Measurements from ENCODE around the gene PWWP2B.
A peak's percentile ranks its signal among the peaks of the same experiment; 100 is the strongest.
"Not testable (repeated sequence)": the region's sequence is repeated elsewhere in the genome, so short reads cannot be mapped to it uniquely, and the experiment has no call there.

PWWP2B gene

GRCh38 chr10:132428486-132428995, 31.5 kb downstream of the PWWP2B start:
- Mint-ChIP-seq H3K4me1 (peaks cover 5% of the 10 kb centered on the region), H3K36me3 (ENCODE audit: low read depth) (no peaks in the 10 kb centered on the region), H3K27ac (no peak overlapping the region), H3K9me3 (no peaks in the 10 kb centered on the region), H3K27me3 (no peaks in the 10 kb centered on the region), H3K4me3 (no peak overlapping the region)
- no peak for DNase-seq
- no peak for ATAC-seq

- Mint-ChIP-seq H3K4me3 (no peak overlapping the region), H3K27ac (no peak overlapping the region), H3K36me3 (ENCODE audit: low read depth) (no peaks in the 10 kb centered on the region), H3K4me1 (peaks cover 7% of the 10 kb centered on the region), H3K27me3 (no peaks in the 10 kb centered on the region), H3K9me3 (no peaks in the 10 kb centered on the region)
- DNase-seq (no peak), ATAC-seq (no peak)
These were observed 32.6 kb downstream of the PWWP2B start for GRCh38 chr10:132429281-132430230.

- no peaks in the 10 kb centered on the region for H3K9me3 Mint-ChIP-seq
- no peak for DNase-seq
- no peak for ATAC-seq
- no peak overlapping the region for H3K4me3 Mint-ChIP-seq
- H3K36me3 Mint-ChIP-seq (ENCODE audit: low read depth), result no peaks in the 10 kb centered on the region
- no peaks in the 10 kb centered on the region for H3K27me3 Mint-ChIP-seq
- H3K4me1 Mint-ChIP-seq, result peaks cover 7% of the 10 kb centered on the region
- H3K27ac Mint-ChIP-seq, result no peak overlapping the region
These were observed 33.3 kb downstream of the PWWP2B start for GRCh38 chr10:132430231-132430743.

GRCh38 chr10:132430861-132431271, 33.9 kb downstream of the PWWP2B start:
- no peaks in the 10 kb centered on the region for H3K9me3 Mint-ChIP-seq
- H3K4me3 Mint-ChIP-seq, result no peak overlapping the region
- no peak overlapping the region for H3K27ac Mint-ChIP-seq
- DNase-seq, result no peak
- H3K27me3 Mint-ChIP-seq, result no peaks in the 10 kb centered on the region
- ATAC-seq, result no peak
- H3K4me1 Mint-ChIP-seq, result peaks cover 7% of the 10 kb centered on the region
- H3K36me3 Mint-ChIP-seq (ENCODE audit: low read depth), result no peaks in the 10 kb centered on the region

- no peak overlapping the region for H3K27ac Mint-ChIP-seq
- H3K36me3 Mint-ChIP-seq (ENCODE audit: low read depth), result no peaks in the 10 kb centered on the region
- no peak overlapping the region for H3K4me3 Mint-ChIP-seq
- ATAC-seq, result no peak
- H3K9me3 Mint-ChIP-seq, result no peaks in the 10 kb centered on the region
- no peak for DNase-seq
- H3K4me1 Mint-ChIP-seq, result peaks cover 7% of the 10 kb centered on the region
- no peaks in the 10 kb centered on the region for H3K27me3 Mint-ChIP-seq
These were observed 34.7 kb downstream of the PWWP2B start for GRCh38 chr10:132431537-132432175.

- Mint-ChIP-seq H3K4me1 (peaks cover 7% of the 10 kb centered on the region), H3K27me3 (no peaks in the 10 kb centered on the region), H3K9me3 (no peaks in the 10 kb centered on the region), H3K27ac (no peak overlapping the region), H3K36me3 (ENCODE audit: low read depth) (no peaks in the 10 kb centered on the region), H3K4me3 (no peak overlapping the region)
- DNase-seq, result no peak
- ATAC-seq, result no peak
These were observed 35.2 kb downstream of the PWWP2B start for GRCh38 chr10:132432176-132432540.

- ATAC-seq (no peak), DNase-seq (no peak)
- Mint-ChIP-seq H3K4me3 (no peak overlapping the region), H3K27ac (no peak overlapping the region), H3K36me3 (ENCODE audit: low read depth) (no peaks in the 10 kb centered on the region), H3K9me3 (no peaks in the 10 kb centered on the region), H3K27me3 (no peaks in the 10 kb centered on the region), H3K4me1 (peaks cover 7% of the 10 kb centered on the region)
These were observed 36.8 kb downstream of the PWWP2B start for GRCh38 chr10:132433671-132434340.

- peak; percentile 80 for DNase-seq
- Mint-ChIP-seq H3K9me3 (no peaks in the 10 kb centered on the region), H3K27me3 (no peaks in the 10 kb centered on the region), H3K27ac (no peak overlapping the region), H3K36me3 (ENCODE audit: low read depth) (no peaks in the 10 kb centered on the region), H3K4me3 (no peak overlapping the region), H3K4me1 (peaks cover 7% of the 10 kb centered on the region)
- peak; percentile 66 for ATAC-seq
These were observed 37.5 kb downstream of the PWWP2B start for GRCh38 chr10:132434405-132435005.

- not testable (repeated sequence) for H3K4me1 Mint-ChIP-seq; DNase-seq; H3K36me3 Mint-ChIP-seq (ENCODE audit: low read depth); H3K4me3 Mint-ChIP-seq; H3K27me3 Mint-ChIP-seq; H3K27ac Mint-ChIP-seq; ATAC-seq; H3K9me3 Mint-ChIP-seq
These were observed 38.3 kb downstream of the PWWP2B start for GRCh38 chr10:132435320-132435719.

- not testable (repeated sequence) for ATAC-seq; H3K27me3 Mint-ChIP-seq; H3K4me1 Mint-ChIP-seq; H3K4me3 Mint-ChIP-seq; H3K27ac Mint-ChIP-seq; DNase-seq; H3K9me3 Mint-ChIP-seq; H3K36me3 Mint-ChIP-seq (ENCODE audit: low read depth)
These were observed 39.1 kb downstream of the PWWP2B start for GRCh38 chr10:132436096-132436495.

GRCh38 chr10:132436861-132437410, 39.9 kb downstream of the PWWP2B start:
- peaks cover 3% of the 10 kb centered on the region for H3K4me1 Mint-ChIP-seq
- no peaks in the 10 kb centered on the region for H3K9me3 Mint-ChIP-seq
- no peak overlapping the region for H3K27ac Mint-ChIP-seq
- H3K4me3 Mint-ChIP-seq, result no peak overlapping the region
- no peaks in the 10 kb centered on the region for H3K36me3 Mint-ChIP-seq (ENCODE audit: low read depth)
- no peak for DNase-seq
- no peaks in the 10 kb centered on the region for H3K27me3 Mint-ChIP-seq
- ATAC-seq, result no peak

GRCh38 chr10:132437541-132437950, 40.5 kb downstream of the PWWP2B start:
- no peaks in the 10 kb centered on the region for H3K36me3 Mint-ChIP-seq (ENCODE audit: low read depth)
- peaks cover 6% of the 10 kb centered on the region for H3K4me1 Mint-ChIP-seq
- ATAC-seq (no peak), DNase-seq (no peak)
- no peak overlapping the region for H3K4me3 Mint-ChIP-seq
- no peaks in the 10 kb centered on the region for H3K9me3 Mint-ChIP-seq
- no peaks in the 10 kb centered on the region for H3K27me3 Mint-ChIP-seq
- no peak overlapping the region for H3K27ac Mint-ChIP-seq

GRCh38 chr10:132438091-132439024, 41.4 kb downstream of the PWWP2B start:
- H3K9me3 Mint-ChIP-seq, result no peaks in the 10 kb centered on the region
- no peaks in the 10 kb centered on the region for H3K36me3 Mint-ChIP-seq (ENCODE audit: low read depth)
- ATAC-seq (no peak), DNase-seq (no peak)
- peaks cover 6% of the 10 kb centered on the region for H3K4me1 Mint-ChIP-seq
- H3K4me3 Mint-ChIP-seq, result no peak overlapping the region
- no peak overlapping the region for H3K27ac Mint-ChIP-seq
- H3K27me3 Mint-ChIP-seq, result no peaks in the 10 kb centered on the region

Measured in activated naive CD8-positive, alpha-beta T cell treated with anti-CD3 and anti-CD28 coated beads, Interleukin-2, amount 50 U/mL, for 24 hours (primary cell).